PC-3 (cell line): ENCODE measurements around the gene MALAT1.

Experiments used
- CTCF ChIP-seq: fragments of 300-600 bp; sonication (generic); conservative IDR thresholded peaks from 2 replicates; pipeline ENCODE4 v1.5.1; 2017; ENCODE audit warnings: antibody characterized with exemption, low read depth, mild to moderate bottlenecking, low read length
- EZH2 ChIP-seq: fragments of 300-600 bp; sonication (generic); IDR thresholded peaks from one replicate; pipeline ENCODE4 v1.6.1; 2017; ENCODE audit warnings: antibody characterized with exemption, mild to moderate bottlenecking, low read length; ENCODE audit not compliant: unreplicated experiment

DNA sequence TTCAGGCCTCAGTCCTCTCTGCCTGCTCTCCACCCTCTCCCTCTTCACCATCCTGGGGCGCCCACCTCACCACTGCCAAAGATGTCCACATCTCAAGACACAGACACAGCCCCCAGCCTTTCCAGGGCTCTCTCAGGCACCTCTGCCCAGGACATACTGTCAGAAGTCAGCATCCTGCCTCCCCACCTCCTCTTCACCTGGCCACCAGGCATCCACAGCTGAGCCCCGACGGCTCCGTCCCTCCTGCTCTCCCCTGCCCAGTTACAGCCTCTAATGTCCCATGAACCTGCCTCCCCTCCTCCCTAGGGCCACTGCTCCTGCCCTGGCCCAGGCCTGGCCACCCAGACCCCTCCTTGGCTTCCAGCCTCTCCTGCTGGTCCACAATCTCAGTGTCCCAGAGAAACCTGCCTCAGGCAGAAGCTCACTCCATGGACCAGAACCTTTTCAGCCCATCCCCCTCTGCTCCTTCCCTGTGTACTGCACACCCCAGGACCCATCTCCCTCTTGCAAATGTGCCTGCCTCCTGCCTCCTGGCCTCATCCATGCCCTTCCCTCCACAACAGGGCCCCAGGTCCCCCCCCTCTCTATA is 56.1 kb downstream of the MALAT1 start:
- TF ChIP-seq CTCF (no peak), EZH2 (no peak)
